Measurements from ENCODE around the gene CLEC7A.
A peak's percentile ranks its signal among the peaks of the same experiment; 100 is the strongest.

The CLEC7A gene

GRCh38 chr12:10130042-10130441, at the start of gene CLEC7A:
TSS of gene CLEC7A (minus strand) at chr12:10130199. CDS start at chr12:10130082, 117 bp downstream.
- DNase-seq (ENCODE audit: low read depth) = no peak

- DNase-seq (ENCODE audit: low read depth) = no peak
These were observed 49.8 kb upstream of the CLEC7A start for GRCh38 chr12:10179776-10180181.

GRCh38 chr12:10178821-10179220, 48.8 kb upstream of the CLEC7A start, which contains the start of gene TMEM52B:
TSS of gene TMEM52B (plus strand) at chr12:10179032. CDS start at chr12:10179575, 543 bp downstream.
- no peak for DNase-seq (ENCODE audit: low read depth)

GRCh38 chr12:10175846-10176636, 46.0 kb upstream of the CLEC7A start:
- DNase-seq (ENCODE audit: low read depth) = no peak

GRCh38 chr12:10174986-10175614, 45.1 kb upstream of the CLEC7A start:
- DNase-seq (ENCODE audit: low read depth) = no peak

- no peak for DNase-seq (ENCODE audit: low read depth)
These were observed 42.2 kb upstream of the CLEC7A start, which contains the start of gene OLR1 for GRCh38 chr12:10171973-10172728. TSS of gene OLR1 (minus strand) at chr12:10172132. CDS start at chr12:10172077, 55 bp downstream.

GRCh38 chr12:10170216-10170615, 40.2 kb upstream of the CLEC7A start:
- no peak for DNase-seq (ENCODE audit: low read depth)

GRCh38 chr12:10169104-10169503, 39.1 kb upstream of the CLEC7A start:
- no peak for DNase-seq (ENCODE audit: low read depth)

GRCh38 chr12:10167599-10167998, 37.6 kb upstream of the CLEC7A start:
- DNase-seq (ENCODE audit: low read depth) = no peak

- no peak for DNase-seq (ENCODE audit: low read depth)
These were observed 35.4 kb upstream of the CLEC7A start for GRCh38 chr12:10165421-10165820.

- no peak for DNase-seq (ENCODE audit: low read depth)
These were observed 33.1 kb upstream of the CLEC7A start for GRCh38 chr12:10163084-10163483.

GRCh38 chr12:10160617-10161385, 30.8 kb upstream of the CLEC7A start:
- no peak for DNase-seq (ENCODE audit: low read depth)

- no peak for DNase-seq (ENCODE audit: low read depth)
These were observed 29.3 kb upstream of the CLEC7A start for GRCh38 chr12:10159280-10159679.

GRCh38 chr12:10158406-10158805, 28.4 kb upstream of the CLEC7A start:
- no peak for DNase-seq (ENCODE audit: low read depth)

- DNase-seq (ENCODE audit: low read depth) = no peak
These were observed 26.0 kb upstream of the CLEC7A start for GRCh38 chr12:10155966-10156365.

GRCh38 chr12:10154145-10154496, 24.1 kb upstream of the CLEC7A start:
- no peak for DNase-seq (ENCODE audit: low read depth)

- DNase-seq (ENCODE audit: low read depth) = peak; percentile 30
These were observed 23.5 kb upstream of the CLEC7A start for GRCh38 chr12:10153271-10154144.

- no peak for DNase-seq (ENCODE audit: low read depth)
These were observed 21.6 kb upstream of the CLEC7A start for GRCh38 chr12:10151621-10152020.

- no peak for DNase-seq (ENCODE audit: low read depth)
These were observed 17.9 kb upstream of the CLEC7A start for GRCh38 chr12:10147714-10148403.

- no peak for DNase-seq (ENCODE audit: low read depth)
These were observed 13.1 kb upstream of the CLEC7A start for GRCh38 chr12:10142976-10143589.

Measured in stimulated activated CD4-positive, alpha-beta T cell treated with anti-CD3 and anti-CD28 coated beads, Interleukin-2, amount 100 ng/mL, for 4 hours (primary cell).